Stimulated activated CD4-positive, alpha-beta T cell treated with anti-CD3 and anti-CD28 coated beads, Interleukin-4, amount 100 ng/mL, for 24 hours (primary cell): ENCODE measurements around the gene ZNF79.
A peak's percentile ranks its signal among the peaks of the same experiment; 100 is the strongest.

ENCODE experiments used
- DNase-seq: peaks from one replicate; pipeline ENCODE4 v3.0.0-alpha.2; 2020

Gene ZNF79

GRCh38 chr9:127430415-127430814 lies 6.2 kb downstream of the ZNF79 start:
- DNase-seq, result no peak

DNA sequence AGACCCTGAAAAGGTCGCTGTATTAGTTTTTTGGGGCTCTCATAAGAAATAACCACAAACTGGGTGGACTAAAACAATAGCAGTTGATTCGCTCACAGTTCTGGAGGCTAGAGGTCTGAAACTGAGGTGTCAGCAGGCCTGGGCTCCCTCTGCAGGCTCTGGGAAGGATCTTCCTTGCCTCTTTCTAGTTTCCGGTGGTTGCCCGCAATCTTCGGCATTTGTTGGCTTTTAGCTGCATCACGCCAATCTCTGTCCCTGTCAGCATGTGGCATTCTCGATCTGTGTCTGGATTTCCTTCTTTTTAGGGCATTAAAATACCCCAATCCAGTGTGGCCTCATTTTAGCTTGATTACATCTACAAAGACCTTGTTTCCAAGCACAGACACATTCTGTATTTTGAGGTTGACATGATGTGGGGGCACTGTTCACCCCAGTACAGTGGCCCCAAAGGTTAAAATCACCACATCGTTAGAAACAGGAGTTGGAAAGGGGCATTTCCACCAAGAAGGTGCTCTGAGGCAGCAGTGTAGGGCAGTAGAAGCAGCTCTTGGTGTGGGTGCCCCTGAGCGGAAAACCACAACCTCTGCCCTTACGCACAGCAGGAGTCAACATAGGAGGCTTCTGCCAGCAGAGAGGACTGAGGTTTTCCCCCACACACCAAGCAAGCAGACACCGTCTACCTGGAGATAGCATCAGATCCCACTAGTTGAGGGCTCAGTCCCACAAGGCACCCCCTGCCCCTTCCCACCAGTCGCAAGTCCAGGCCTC lies 13.5 kb downstream of the ZNF79 start:
- no peak for DNase-seq

DNA sequence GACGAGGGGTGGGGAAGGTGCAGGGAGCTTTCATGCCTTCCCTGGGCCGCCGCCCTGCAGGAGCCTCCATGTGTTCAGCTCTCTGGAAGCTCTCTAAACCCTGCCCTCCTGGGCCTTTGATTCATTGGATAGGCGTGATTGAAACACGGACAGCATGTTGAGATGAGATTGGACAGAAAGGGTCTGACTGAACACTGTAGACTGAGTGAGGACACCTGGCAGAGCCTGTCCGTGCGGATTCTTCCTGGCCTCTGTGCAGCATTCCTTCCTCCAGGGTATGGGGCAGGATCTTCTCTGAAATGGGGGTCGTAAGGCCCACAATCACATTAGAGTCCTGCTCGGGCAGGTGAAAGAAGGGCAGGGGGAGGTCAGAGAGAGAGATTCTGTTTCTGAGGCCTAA lies 14.2 kb downstream of the ZNF79 start:
- DNase-seq, result no peak

DNA sequence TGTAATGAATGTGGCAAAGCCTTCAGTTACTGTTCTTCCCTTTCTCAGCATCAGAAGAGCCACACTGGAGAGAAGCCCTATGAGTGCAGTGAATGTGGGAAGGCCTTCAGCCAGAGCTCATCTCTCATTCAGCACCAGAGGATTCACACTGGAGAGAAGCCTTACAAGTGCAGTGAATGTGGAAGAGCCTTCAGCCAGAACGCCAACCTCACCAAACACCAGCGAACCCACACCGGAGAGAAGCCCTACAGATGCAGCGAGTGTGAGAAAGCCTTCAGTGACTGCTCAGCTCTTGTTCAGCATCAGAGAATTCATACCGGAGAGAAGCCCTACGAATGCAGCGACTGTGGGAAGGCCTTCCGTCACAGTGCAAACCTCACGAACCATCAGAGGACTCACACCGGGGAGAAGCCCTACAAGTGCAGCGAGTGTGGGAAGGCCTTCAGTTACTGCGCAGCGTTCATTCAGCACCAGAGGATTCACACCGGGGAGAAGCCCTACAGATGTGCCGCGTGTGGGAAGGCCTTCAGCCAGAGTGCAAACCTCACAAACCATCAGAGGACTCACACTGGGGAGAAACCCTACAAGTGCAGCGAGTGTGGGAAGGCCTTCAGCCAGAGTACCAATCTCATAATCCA lies 20.2 kb downstream of the ZNF79 start:
- DNase-seq, result no peak

DNA sequence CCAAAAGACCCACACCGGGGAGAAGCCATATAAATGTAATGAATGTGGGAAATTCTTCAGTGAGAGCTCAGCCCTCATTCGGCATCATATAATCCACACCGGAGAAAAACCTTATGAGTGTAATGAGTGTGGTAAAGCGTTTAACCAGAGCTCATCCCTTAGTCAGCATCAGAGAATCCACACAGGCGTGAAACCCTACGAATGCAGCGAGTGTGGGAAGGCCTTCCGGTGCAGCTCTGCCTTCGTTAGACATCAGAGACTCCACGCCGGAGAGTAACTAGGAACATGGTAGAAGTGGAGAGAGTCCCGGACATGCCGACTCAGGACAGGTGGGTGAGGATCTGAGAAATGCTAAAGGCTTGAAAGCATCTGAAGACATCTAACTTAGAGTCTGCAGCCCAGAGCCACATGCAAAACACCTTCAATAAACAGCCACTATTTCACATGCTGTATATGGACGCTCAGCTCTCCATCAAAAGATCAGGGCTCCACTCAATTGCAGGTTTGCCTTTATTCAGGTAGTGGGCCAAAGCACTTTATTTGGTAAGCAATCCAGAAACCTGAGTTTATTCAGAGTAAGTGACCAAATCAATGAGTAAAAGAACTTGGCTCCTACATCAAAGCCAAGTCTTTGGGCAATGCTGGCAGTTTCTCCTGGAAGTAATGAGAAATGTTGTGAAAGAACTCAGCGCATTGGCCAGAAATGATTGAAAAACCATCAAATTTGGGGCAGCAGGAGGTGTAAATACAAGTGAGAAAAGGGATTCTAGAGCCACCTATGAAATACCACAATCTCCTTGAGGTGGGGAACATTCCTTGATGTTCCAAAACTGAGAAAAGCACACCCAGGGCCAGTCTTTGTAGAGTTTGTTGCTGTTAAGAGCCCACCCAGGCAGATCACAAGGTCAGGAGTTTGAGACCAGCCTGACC lies 21.0 kb downstream of the ZNF79 start:
- DNase-seq, result no peak

GRCh38 chr9:127445851-127446712 lies 21.9 kb downstream of the ZNF79 start:
- DNase-seq, result no peak

DNA sequence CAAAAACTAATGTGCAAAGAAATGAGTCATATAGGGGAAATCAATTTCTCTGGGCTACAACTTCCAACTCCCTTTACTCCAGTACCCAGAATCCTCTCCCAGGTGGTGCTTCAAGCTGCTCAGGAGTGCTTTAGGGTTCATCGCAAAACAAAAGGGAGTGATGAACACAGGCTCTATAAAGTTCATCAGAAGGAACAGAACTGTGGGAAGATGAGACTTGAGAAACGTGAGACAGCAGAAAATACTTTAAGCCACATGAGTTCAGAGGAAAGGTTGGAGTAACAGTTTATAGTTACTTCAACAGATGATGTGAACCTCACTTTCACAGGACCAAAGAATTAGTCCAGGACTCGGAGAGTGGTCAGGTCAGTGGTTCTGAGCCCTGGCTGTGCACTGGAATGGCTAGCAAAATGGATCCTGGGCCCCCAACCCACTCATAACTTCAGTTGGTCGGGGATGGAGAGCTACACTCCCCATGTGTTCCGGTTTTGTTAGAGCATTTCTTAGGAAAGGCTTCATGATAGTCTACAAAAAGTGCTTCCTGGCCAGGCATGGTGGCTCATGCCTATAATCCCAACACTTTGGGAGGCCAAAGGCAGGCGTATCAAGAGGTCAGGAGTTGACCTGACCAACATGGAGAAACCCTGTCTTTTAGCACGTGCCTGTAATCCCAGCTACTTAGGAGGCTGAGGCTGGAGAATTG lies 22.7 kb downstream of the ZNF79 start:
- no peak for DNase-seq

GRCh38 chr9:127447416-127448111 lies 23.4 kb downstream of the ZNF79 start:
- no peak for DNase-seq

DNA sequence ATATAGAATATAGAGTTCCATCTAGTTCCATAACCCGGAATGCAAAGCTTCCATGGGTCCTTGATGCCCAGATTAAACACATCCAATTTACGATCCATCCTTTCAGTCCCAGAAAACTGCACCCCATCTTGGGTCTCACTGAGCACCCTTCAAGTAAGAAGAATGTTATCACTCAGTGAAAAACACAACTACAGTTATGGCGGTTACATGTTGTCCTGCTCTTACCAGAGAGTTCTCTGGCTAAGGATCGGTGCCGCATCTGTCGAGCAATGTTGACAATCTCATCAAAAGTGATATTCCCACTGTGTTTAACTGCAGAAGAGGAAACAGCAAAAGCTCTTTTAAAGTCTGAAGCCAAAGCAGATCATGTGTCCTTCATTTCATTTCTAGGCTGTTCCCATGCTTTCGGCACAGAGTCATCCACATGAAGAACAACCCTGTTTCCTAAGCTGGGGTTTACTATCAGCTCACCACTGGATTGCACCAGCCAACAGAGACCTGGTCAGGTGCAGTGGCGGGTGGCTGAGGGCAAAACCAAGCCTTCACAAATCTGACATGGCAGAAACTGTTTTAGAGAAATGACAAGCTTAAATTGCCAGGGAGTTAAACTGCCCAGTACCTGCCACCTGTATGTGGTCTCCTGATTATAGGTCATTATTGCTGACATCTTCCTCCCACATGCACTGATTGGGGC lies 24.1 kb downstream of the ZNF79 start:
- DNase-seq, result no peak

DNA sequence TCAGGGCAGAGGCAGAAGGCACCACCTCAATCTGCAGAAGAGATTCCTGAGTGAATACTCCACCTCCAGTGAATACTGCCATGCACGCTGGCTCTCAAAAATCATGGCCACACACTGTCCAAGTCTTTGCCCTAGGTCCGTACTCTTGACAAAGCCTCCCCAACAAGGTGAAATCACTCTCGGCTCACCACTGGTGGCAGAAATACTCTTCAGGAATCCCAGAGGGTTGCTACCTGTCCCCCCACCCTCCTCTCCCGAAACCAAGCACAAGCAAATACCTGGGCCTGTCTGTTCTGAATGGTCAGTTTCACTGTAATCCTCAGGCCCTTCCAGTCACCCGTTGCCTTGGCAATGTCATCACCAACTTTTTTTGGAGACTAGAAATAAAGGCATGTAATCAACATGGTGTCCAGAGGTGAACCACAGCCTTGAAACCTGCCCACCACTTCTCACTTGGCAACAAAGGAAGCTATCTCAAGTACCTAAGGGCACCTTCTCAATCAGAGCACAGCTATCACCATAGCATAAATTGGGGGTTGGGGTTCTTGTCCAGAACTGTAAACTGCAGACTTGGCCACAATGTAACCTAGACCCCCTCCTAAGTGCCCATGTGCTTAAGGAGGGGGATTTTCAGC lies 25.3 kb downstream of the ZNF79 start:
- no peak for DNase-seq

DNA sequence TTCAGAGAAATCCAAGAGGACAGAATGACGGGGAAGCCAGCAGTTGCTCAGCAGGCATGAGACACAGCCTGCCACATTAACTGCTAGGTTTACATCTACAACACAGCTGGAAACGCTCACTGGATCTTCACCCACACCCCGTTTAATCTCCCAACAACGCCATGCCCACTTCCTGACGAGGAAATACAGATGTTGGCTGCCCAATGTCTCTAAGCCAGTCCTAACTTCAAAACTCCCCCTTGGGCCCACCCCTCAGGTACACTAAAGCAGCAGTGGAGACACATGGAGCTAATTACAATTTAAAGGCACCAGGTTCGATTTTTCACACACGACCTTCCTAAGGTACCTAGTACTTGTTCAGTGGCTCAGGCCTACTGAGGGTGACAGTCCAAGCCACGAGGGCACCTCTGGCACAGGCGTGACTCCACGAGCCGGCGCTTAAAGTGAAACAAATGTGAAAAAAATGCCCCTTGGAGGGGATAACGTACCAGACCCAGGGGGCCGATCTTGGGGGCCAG lies 26.1 kb downstream of the ZNF79 start:
- no peak for DNase-seq

- peak; percentile 99 for DNase-seq
Observed at GRCh38 chr9:127450830-127451607, 26.8 kb downstream of the ZNF79 start, which contains the start of the genes LRSAM1 and RPL12. LRSAM1 (plus strand) TSS chr9:127451510; CDS start chr9:127454528, 3,018 bp downstream. RPL12 (minus strand) TSS chr9:127451406; CDS start chr9:127451317, 89 bp downstream.

GRCh38 chr9:127451608-127451857 lies 27.4 kb downstream of the ZNF79 start:
- DNase-seq, result no peak

- DNase-seq, result peak; percentile 53
Observed at GRCh38 chr9:127451858-127452656, 27.9 kb downstream of the ZNF79 start.

DNA sequence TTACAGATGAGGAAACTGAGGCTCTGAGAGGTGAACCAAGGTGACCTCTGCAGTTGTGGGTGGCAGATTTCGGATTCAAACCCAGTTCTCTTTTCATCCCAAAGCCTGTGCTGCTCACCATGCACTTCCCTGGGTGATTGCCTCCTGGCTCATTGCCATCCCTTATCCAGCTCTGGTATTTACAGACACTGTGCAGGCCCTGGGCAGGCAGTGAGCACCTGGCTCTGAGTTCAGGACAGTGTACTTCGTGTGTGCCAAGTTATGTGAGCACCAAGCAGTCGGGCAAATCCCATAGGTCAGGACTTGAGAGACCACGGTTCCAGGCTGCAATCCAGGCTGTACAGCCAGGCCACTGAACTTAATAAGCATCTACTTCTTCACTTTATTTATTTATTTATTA lies 28.5 kb downstream of the ZNF79 start:
- DNase-seq, result no peak

DNA sequence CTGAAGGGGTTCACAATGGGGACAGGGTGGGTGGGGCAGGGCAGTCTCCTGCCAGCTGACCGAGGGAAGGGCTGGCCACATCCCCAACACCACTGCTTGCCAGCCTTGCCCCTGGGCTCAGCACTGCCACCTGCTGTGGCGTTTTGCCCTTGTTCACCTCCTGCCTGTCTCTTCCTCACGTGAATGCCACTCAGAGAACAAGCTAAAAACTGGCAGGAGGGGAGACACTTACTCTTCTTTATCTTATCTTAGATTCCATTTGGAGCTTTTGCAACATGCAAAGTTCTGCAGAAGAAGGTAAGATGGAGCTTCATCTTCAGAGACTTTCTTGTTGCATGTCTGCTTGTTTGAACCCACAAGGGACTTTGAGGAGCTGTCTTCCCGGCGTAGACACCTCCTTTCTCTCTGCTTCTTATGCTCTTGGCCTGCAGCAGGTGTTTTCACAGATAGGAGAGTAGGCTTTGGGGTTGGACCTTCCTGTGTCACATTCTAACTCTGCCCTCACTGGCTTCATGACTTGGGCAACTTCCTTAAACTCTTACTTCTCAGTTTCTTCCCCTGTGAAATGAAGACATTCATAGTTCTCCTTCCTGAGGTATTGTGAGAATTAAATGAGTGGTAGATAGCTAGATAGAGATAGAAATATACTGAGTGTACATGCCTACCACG lies 31.3 kb downstream of the ZNF79 start:
- no peak for DNase-seq

GRCh38 chr9:127457191-127457878 lies 33.2 kb downstream of the ZNF79 start:
- no peak for DNase-seq
